ENCODE data around the gene TMEM115.

Gene TMEM115

DNA sequence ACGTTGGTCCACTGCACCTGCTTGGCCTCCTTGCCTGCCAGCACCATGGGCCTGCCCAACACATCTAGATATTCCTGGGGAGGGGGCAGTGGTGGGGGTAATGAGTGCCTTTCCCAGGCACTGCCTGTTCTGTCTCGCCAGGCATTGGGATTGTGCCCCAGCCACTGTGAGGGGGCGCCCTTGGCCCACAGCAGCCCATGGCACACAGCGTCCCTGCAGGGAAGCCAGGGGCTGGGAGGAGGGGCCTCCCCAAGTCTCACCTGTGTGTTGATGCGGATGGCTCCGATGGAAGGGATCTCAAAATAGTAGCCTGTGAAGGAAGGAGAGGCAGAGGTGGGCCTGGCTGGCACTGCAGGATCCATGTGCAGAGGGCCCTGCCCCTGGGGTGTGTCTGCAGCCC is 18.7 kb upstream of the TMEM115 start:
- no peak for DNase-seq (ENCODE audit: low read depth in 1 of 2, low spot score in 1 of 2)

DNA sequence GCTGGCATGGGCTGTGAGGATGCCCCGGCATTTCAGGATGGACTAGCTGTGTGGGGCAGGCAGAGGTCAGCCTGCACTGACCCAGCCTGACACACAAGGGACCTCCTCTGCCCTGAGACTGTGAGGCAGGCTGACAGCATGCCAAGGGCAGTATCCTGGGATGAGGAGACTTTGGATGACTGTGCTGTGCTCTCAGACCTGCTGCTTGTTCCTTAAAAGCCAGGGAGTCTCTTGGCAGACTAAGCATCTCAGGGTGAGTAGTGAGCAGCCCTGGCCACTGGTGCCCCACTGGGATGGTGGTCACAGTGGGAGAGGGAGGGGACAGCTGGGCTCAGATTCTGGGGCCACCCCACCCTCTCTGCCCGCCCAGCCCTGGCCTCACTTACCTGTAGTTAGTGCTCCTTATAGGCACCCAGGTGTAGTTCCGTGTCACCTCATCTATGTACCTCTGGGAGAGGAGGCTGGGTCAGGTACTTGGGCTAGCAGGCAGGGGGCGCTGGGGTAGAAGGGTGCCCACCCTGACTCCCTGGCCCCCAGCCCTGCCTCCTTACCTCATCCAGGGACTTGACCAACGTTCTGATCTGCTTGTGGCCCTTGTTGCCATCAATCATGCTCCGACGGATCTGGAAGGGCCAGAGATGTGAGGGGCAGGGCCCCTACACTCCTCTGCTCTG is 16.1 kb upstream of the TMEM115 start:
- DNase-seq (ENCODE audit: low read depth in 1 of 2, low spot score in 1 of 2) = no peak

DNA sequence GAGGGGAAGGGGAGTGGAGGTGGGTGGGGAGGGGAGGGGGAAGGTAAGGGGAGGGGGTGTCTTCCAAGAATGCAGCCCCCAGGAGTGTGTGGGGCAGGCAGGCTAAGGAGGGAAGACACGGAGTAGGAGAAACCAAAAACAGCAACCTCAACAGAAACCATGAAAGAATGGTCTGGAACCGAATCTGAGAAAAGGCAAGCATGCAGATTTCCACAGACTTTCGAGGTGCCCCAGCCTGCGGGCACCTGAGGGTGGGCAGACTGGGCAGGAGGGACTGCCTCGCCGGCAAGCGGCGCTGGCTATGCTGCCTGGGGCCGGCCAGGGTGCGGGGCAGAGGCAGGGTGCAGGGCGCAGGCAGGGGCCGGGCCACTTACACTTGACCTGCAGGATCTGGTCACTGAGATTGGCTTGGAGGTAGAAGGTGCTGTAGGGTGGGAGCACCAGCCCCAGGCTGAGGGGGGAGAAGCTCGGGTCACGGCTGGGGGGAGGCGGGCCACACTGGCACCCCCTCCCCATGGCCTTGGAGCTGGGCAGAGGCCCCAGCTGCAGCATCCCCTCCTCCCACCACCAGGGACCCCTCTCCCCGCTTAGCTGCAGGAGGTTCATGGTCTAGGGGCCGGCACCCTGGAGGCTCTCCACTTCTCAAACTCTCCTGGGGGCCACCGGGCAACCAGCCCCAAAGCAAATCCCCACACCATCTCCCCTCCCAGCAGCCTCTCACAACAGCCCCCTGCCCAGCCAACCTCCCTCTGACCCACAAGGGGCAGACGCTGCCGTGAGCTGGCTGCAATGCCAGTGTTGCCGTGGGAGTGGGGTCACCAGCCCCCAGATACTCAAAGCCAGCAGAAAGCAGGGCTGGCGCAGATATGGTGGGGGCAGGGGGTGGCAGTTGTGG is 15.3 kb upstream of the TMEM115 start:
- no peak for DNase-seq (ENCODE audit: low read depth in 1 of 2, low spot score in 1 of 2)

DNA sequence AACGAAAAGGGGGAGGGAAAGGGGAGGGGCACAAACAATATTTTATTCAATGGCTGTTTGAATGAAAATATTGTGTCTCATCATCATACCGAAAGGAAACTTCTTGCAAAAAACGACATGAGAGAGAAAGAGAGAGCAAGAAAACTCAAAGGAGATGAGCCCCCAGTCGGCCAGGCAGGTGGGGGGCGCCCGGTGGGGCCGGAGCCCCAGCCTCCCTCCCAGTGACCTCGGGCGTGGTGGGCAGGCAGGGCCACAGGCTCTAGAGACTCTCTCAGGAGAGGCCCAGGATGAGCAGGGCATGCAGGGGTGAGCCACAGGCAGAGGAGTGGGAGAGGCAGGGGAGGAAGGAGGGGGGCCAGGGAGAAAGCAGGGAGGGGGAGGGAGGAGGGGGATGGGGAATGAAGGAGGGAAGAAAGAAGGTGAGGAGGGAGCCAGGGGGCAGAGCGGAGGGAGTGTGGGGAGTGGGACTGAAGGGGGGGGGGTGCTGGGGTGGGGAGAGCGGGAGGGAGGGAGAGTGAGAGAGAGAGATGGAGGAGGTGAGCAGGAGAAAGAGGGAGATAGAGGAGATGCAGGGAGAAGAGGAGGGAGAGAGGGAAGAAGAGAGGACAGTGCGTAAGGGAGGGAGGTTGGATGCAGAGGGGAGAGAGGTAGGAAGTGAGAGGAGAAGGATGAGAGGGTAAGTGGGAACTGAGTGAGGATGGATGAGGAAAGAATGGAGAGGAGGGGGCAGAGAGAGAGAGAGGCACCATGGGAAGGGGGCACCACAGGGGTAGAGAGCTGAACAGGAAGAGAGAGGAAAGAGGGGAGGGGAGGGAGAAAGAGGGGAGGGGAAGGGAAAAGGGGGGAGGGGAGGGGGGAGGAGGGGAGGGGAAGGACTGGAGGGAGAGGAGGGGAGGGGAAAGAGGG is 14.1 kb upstream of the TMEM115 start:
- DNase-seq (ENCODE audit: low read depth in 1 of 2, low spot score in 1 of 2) = no peak

DNA sequence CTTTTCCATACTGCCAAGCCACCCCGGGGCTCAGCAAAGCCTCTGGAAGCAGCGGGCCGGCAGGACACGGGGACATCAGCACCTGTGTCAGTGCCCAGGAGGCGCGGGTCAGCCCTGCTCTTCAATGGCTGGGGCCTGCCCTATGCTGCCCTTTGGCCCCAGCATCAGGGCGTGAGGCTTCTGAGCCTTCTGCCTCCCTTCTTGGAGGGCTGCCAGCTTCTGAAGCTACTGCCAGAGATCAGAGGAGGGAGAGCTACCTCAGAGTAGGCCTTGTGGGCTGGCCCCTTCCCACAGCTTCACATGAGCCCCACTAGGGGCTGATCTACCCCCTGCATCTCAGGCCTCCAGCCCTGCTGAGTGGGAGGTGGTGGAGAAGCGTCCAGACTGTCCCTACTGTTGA is 13.0 kb upstream of the TMEM115 start:
- DNase-seq (ENCODE audit: low read depth in 1 of 2, low spot score in 1 of 2) = no peak

DNA sequence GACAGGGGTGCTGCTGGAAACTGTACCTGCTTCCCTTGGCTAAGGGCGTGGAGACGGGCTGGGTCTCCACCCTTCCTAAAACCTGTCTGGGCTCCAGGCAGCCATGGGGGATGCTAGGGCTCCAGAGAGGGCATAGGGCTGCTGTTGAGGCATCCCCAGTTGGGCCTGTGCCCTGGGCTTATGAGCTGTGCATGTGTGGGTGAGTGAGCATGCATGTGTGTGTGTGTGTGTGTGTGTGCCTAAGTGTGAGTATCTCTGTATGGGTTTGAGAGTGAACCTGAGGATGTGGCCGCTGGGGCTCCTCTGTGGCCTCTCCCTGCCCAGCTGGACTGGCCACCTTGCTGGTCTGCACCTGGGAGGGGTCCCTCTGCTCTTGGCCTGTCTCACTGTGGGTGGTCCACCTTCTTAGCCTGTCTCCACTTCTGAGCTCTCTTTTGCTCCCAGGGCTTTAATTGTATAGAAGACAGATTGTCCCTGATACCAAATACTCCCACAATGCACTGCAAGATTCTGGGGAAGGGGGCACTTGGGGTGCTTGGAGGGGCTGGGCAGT is 11.9 kb upstream of the TMEM115 start:
- DNase-seq (ENCODE audit: low read depth in 1 of 2, low spot score in 1 of 2) = no peak

DNA sequence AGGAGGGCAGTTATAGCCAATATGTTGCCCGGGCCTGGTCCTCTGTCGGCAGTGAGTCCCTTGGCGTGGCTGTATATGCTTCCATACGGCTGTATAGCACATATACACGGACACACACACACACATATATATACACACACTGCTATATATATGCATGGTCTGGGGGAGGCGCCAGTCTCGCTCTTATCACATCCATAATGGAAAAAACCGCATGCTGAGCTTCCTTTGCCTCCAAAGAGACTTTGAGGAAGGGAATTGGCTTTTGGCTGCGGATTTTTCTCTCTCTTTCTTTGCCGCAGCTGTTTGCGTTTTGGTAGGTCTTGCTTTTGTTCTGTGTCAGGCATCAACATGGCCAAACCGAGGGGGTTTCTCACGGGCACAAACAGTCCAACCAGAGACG is 11.3 kb upstream of the TMEM115 start:
- no peak for DNase-seq (ENCODE audit: low read depth in 1 of 2, low spot score in 1 of 2)

DNA sequence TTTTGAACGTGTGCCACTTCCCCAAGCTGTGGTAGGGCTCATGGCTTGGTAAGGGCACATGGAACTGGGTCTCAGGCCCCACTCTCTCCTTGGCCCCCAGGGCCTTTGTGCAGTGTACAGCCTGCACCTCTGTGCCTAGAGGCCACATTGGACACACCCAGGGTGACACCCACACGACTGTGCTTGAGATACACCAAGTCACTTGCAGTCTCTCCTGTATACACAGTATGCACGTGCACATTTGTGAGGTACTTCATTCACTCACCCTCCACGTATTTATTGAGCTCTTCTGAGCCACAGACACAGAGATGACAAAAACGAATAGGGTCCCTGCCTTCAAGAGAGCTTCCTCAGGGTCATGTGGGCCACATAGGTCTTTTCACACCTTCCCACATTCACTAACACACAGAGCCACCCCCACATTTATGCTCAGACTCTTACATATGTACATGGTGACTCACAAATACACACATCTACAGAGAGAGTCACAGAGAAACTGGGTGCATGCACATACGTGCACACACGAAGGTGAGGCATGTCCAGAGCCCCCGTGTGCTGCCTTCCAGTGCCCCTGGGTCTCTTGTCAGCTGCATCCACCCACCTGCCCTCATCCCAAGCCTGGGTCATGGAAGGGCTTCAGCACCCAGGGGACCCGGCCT is 9.8 kb upstream of the TMEM115 start:
- DNase-seq (ENCODE audit: low read depth in 1 of 2, low spot score in 1 of 2) = no peak

DNA sequence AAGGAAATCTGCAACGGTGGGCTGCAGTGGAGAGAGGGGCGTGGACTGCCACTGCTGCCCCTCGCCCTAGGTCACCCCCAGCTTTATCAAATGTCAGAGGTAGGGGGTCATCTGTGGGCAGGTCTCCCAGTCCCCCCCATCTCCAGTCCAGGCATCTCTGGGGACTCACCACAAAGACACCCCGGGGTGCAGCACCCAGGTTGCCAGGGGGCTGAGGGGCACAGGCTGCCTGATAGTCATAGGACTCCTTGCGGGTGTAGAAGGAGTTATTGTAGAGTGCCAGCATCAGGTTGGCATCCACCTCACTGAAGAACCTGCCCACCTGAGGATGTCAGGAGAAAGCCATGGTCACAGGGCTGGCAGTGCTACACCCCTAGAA is 6.5 kb upstream of the TMEM115 start:
- DNase-seq (ENCODE audit: low read depth in 1 of 2, low spot score in 1 of 2) = no peak

DNA sequence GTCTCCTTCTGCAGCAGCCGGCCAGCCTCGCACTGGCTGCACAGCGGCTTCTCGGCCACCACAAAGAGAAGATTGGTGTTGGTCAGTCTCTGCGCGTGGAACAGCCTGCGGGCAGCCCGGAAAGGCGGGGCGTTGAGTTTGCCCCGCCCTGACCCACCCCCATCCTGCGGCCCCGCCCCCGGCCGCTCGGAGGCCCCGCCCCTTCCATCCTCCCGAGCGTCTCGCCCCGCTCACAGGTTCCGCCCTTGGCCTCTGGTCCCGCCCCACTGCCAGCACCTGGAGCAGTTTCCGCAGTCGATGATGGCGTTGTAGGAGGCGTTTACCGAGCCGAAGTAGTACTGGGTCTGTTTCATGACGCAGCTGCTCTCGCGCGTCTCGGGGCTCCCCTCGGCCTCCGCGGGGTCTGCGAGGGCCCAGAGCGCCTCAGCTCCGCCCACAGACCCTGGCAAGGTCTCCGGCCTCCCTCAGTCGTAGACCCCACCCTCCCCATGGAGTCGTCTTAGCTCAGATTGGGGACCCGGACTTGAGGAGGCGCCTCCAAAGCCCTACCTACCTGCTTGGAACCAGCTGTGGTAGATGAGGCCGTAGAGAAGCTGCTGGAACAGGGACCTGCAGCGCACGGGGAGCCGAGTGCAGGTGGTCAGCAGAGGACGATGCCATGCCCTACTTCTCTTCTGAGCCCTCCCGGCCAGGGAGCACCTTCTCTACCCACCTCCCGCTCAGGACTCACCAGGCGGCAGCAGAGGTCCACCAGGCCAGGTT is 5.9 kb upstream of the TMEM115 start:
- peak; percentile 80 to 91 for DNase-seq (ENCODE audit: low read depth in 1 of 2, low spot score in 1 of 2)

DNA sequence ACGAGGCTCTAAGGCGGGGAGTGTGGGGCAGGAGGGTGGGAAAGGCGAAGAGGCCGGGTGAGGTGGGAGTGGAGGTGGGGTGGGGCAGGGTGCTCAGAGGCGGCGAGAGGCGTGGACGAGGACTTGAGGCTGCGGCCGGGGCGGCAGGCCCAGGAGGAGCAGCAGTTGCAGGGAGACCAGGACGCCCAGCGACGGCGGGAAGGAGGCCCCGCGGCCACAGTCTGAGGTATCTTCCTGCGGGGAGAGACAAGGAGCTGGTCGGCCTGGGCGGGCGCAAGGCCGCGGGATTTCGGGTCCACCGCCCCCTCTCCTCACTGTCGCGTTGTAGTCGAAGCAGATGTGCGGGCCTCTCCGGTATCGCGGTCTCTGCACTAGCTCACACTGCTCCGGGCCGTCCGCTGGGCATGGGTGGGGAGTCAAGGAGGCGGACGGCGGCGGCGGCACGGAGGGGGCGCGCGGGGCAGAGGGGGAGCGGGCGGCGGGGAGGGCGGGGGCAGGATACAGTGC is 5.3 kb upstream of the TMEM115 start:
- DNase-seq (ENCODE audit: low read depth in 1 of 2, low spot score in 1 of 2) = no peak

DNA sequence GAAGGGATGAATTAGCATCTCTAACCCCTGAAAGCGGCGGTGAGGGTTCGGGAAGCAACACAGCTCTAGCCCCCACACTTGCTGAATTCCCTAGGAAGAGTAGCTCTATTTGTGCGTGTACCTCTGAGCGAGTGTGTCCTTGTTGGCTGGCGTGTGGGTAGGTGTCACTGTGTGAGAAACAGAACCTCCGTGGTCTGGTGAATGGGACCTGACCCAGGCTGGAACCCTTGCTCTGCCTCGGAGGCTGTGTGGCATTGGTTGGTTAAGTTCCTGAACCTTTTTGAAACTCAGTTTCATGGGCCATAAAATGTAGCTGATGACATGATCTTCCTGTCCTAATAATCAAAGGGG is 414 bp upstream of the TMEM115 start:
- DNase-seq (ENCODE audit: low read depth in 1 of 2, low spot score in 1 of 2) = no peak

DNA sequence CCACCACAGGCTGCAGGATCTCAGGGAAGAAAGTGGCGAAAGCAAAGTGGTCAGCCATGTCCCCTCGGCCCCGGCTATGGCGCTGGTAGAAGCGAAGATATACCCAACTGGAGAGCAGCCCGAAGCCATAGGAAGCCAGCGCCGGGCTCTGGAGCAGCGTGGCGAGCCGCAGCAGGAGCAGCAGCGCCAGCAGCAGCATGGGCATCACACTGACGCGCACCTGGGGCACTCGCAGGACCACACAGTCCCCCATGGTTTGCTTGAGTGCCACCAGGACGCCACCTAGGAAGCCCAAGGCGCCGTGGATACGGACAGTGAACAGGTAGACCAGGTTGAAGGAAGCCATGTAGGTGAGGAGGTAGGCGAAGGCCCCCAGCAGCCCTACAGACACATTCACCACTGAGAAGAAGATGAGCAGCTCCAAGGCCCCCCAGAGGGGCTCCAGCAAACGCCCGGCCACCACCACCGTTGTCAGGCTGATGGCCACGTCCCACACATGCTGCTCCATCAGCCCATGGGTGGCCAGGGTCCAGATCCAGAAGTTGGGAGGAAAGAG is 888 bp downstream of the TMEM115 start:
- no peak for DNase-seq (ENCODE audit: low read depth in 1 of 2, low spot score in 1 of 2)

DNA sequence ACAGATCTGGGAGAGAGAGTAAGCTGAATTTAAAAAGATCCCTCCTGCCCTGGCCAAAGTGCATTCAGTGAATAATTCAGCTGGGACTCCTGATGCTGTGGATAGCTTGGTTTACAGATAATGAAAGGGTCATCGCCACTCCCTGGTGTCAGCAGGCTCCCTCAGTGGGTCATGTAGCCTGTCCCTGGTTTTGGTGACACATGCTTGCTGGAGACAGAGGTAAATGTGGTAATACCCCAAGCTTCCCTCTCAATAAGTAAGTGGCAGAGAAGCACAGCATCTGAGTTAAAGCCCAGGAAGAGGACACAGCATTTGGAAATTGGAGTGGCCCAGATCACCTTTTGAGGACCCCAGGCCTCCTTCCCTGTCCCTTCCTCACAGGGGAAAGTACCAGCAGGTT is 1.8 kb downstream of the TMEM115 start:
- no peak for DNase-seq (ENCODE audit: low read depth in 1 of 2, low spot score in 1 of 2)

DNA sequence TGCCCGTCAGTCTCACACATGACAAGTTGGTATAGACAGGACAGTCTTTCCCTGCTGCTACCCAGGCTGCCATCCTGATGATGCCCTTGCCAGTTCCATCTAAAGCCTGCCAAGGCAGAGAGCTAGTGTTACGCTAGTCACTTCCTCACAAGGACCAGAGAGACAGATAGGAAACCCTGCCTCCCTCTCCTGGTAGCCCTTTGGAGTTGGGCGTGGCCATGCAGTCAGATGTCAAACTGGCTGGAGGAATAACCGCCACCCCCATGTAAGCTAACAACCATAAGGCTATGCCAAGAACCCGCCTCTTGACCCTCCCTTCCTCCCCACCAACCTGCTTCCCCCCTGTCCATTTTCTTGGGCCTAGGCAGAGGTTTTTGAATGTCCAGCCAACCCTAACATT is 2.8 kb downstream of the TMEM115 start:
- DNase-seq (ENCODE audit: low read depth in 1 of 2, low spot score in 1 of 2) = no peak

DNA sequence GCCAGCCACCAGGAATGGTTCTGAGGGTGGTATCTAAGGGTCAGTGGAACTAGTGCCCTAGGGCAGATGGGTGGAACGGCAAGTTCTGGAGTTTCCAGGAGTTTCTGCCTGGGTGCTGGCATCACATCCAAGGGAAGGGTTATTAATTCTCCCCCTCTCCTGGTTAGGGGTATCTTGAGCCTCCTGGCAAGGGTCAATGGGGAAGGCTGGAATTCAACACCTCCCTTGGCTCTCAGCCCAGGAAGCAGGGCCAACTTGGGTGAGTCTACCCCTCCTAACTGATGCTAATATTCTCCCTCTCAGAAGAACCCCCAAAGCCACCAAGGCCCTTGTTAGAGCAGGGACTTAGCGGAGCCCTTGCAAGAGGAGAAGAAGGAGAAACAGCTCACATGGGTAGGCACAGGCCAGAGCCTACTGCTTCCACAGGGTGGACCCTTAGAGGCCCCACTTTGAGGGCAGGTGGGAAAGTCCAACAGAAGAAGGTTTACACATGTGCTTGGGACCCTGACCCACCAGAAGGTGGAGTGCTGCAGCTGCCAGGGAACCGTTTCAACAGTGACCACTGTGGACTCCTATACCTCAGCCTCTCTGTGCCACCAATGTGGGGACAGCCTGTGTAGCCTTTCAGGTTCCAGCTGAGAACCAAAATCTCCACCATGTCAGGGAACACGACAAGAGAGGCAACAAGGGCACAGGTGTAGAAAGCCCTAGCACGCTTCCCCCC is 3.3 kb downstream of the TMEM115 start:
- DNase-seq (ENCODE audit: low read depth in 1 of 2, low spot score in 1 of 2) = no peak

DNA sequence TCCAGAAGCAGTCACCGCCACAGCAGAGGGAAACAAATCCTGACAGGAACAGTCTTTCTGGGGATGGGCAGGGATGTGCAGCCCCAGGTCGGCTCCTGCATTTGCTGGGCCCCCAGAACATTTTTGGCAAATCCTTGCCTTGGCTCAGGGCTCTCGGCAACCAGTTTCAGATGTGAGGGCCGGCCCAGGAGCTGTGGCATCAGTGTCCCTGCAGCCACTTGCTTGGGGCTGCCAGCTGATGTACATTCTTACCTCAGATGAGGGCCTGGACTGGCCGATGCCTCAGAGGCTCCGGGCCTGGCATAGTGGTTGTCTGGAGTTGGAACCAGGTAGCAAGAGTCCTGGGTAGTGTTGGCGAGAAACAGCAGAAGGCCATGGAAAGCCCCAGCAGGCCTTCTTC is 4.5 kb downstream of the TMEM115 start:
- DNase-seq (ENCODE audit: low read depth in 1 of 2, low spot score in 1 of 2) = no peak

DNA sequence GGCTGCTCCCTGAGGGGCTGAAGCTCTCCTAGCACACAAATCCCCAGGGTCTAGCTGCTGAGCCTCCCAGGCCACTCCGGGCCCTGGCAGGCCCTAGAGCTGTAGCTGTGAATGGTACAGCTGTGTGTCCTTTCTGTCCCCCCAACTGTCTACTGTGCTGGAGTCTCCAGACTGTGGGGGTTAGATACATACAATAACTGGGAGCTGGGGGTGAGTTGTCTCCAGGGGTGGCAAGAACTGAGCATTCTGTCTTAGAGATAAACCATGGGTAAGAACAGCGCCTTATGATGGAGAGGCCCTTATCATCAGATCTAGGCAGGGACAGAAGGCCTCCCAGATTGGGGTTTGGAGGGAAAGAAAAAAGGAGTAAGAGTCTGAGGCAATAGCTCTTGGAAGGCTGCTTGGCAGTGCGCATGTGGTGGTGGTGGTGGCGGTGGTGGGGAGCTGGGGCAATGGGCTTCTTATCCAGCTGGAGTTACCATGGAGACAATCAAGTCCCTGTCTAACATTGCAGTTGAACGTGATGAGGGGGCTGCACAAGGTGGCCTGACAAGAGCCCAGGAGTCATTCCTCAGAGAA is 5.0 kb downstream of the TMEM115 start:
- no peak for DNase-seq (ENCODE audit: low read depth in 1 of 2, low spot score in 1 of 2)

Data from activated CD4-positive, alpha-beta T cell treated with anti-CD3 and anti-CD28 coated beads, Interleukin-2, amount 50 U/mL, for 24 hours (primary cell).